SK-N-MC (cell line): Measurements from ENCODE around the gene TRIM2.

ENCODE experiments used
- EZH2 ChIP-seq: fragments of 200-600 bp; sonication (generic); IDR thresholded peaks from one replicate; pipeline ENCODE4 v1.6.1; 2017; ENCODE audit warnings: antibody characterized with exemption
- POLR2AphosphoS5 ChIP-seq: IDR thresholded peaks from 2 replicates; pipeline ENCODE4 v1.6.1; 2012; ENCODE audit warnings: mild to moderate bottlenecking, low read depth, low read length, borderline replicate concordance

DNA sequence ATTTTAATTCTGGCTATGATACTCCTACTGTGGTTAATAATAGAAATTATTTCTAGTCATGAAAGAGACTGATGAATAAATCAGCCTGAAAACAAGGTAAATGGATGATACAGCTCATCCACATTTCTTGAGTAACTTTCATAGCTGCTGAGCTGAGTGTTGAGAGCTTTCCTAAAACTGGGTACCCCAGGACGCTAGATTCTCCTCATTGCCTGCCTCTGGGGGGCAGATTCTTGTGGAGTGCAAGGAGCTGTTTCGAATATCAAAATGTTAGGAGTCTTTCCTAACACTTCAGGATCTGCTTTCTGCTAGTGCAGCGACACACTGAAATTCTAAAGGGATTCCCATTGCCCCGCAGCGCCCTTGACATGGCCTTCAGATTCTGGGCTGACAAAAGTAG lies 142.3 kb downstream of the TRIM2 start:
- TF ChIP-seq EZH2 = no peak
- TF ChIP-seq POLR2AphosphoS5 = no peak
